B cell (primary cell): ENCODE data around the gene HJV. TPM values are rescaled to one million over a fixed set of nuclear protein-coding genes. Genes with fewer than 3 reads are reported as not detected.

ENCODE experiments used
- ATAC-seq: fragments of 200-7000 bp; cut with Tn5 transposase; one replicate; pipeline ENCODE4 v1.10.0; 2021; ENCODE audit warnings: low read depth, mild to moderate bottlenecking, moderate number of reproducible peaks, moderate library complexity
- CTCF ChIA-PET: fragments of 350-600 bp; sonication (Branson Sonifier 250); formaldehyde crosslinking; loops from one replicate; lab custom pipeline; 2021; ENCODE audit warnings: antibody characterized with exemption, inconsistent platforms; lab: Charles Lee
- POLR2A ChIA-PET: fragments of 350-600 bp; sonication (Branson Sonifier 250); formaldehyde crosslinking; loops from one replicate; lab custom pipeline; 2021; ENCODE audit warnings: antibody characterized with exemption; lab: Charles Lee
- DNase-seq: peaks from one replicate; pipeline ENCODE4 v3.0.0; 2013
- H2AFZ ChIP-seq: 2 replicates; pipeline ENCODE4 v1.6.1; 2012; ENCODE audit warnings: mild to moderate bottlenecking, low read depth, low read length; ENCODE audit not compliant: insufficient read depth, poor library complexity, severe bottlenecking
- H3K27ac ChIP-seq, 2 donors: 1 replicate in 1 of 2; 2 replicates in 1 of 2; pipeline ENCODE4 v1.5.1; 2012 to 2013; ENCODE audit warnings: low read length in 2 of 2, mild to moderate bottlenecking in 2 of 2, moderate library complexity in 1 of 2
- H3K27me3 ChIP-seq, 4 experiments: fragments of 200-600 bp in 1 of 4; sonication (generic) in 1 of 4; replicated peaks in 1 of 4; 1 replicate in 2 of 4; 2 replicates in 2 of 4; pipeline versions ENCODE4 v1.6.1 to v1.7.0; 2013 to 2016; ENCODE audit warnings: low read length in 3 of 4, mild to moderate bottlenecking in 2 of 4, mixed read lengths in 1 of 4, moderate library complexity in 1 of 4; ENCODE audit not compliant: insufficient read depth in 4 of 4, control insufficient read depth in 3 of 4; ENCODE audit errors: control extremely low read depth in 1 of 4
- H3K36me3 ChIP-seq, 2 experiments: replicated peaks in 1 of 2; 1 replicate in 1 of 2; 2 replicates in 1 of 2; pipeline versions ENCODE4 v1.6.1 to v1.7.1; 2013; ENCODE audit warnings: low read length in 1 of 2; ENCODE audit not compliant: insufficient read depth in 2 of 2, control insufficient read depth in 1 of 2; ENCODE audit errors: control extremely low read depth in 1 of 2, extremely low read depth in 1 of 2
- H3K4me1 ChIP-seq, 2 donors: fragments of 200-600 bp in 1 of 2; sonication (generic) in 1 of 2; 1 replicate in 1 of 2; 2 replicates in 1 of 2; pipeline versions ENCODE4 v1.5.1 to v1.6.1; 2013 to 2017; ENCODE audit warnings: low read length in 2 of 2; ENCODE audit not compliant: control insufficient read depth in 2 of 2, insufficient read depth in 2 of 2
- H3K4me2 ChIP-seq: replicated peaks from 2 replicates; pipeline ENCODE3; 2012; ENCODE audit warnings: mild to moderate bottlenecking, low read depth, low read length; ENCODE audit not compliant: poor library complexity, severe bottlenecking
- H3K4me3 ChIP-seq, 5 experiments: fragments of 200-600 bp in 1 of 5; sonication (generic) in 1 of 5; 1 replicate in 3 of 5; 2 replicates in 2 of 5; pipeline versions ENCODE4 v1.5.1 to v1.7.0; 2011 to 2016; ENCODE audit warnings: low read length in 4 of 5, mild to moderate bottlenecking in 4 of 5, low read depth in 2 of 5, control low read depth in 1 of 5, moderate library complexity in 1 of 5; ENCODE audit not compliant: insufficient read depth in 1 of 5; ENCODE audit errors: control extremely low read depth in 1 of 5, extremely low read depth in 1 of 5
- H3K79me2 ChIP-seq: fragments of 200-600 bp; sonication (generic); one replicate; pipeline ENCODE4 v1.6.0; 2016; ENCODE audit warnings: low read length; ENCODE audit not compliant: control insufficient read depth, insufficient read depth
- H3K9ac ChIP-seq: fragments of 200-600 bp; sonication (generic); 2 replicates; pipeline ENCODE4 v1.6.1; 2017; ENCODE audit warnings: mild to moderate bottlenecking, low read length, moderate library complexity
- H3K9me3 ChIP-seq, 3 donors: one replicate each; pipeline versions ENCODE4 v1.6.1 to v1.7.1; 2013; ENCODE audit warnings: low read length in 2 of 3; ENCODE audit not compliant: control insufficient read depth in 2 of 3, insufficient read depth in 1 of 3; ENCODE audit errors: control extremely low read depth in 1 of 3
- H4K20me1 ChIP-seq: 2 replicates; pipeline ENCODE4 v1.6.0; 2012; ENCODE audit warnings: mild to moderate bottlenecking, low read length; ENCODE audit not compliant: insufficient read depth, control insufficient read depth, poor library complexity, severe bottlenecking
- H3K27ac Mint-ChIP-seq: one replicate; pipeline ENCODE4 v1.8.0; 2021; ENCODE audit warnings: mixed read lengths
- H3K27me3 Mint-ChIP-seq: one replicate; pipeline ENCODE4 v1.8.0; 2021; ENCODE audit warnings: mixed read lengths
- H3K4me1 Mint-ChIP-seq: one replicate; pipeline ENCODE4 v1.8.0; 2021; ENCODE audit warnings: mixed read lengths
- H3K4me3 Mint-ChIP-seq: one replicate; pipeline ENCODE4 v1.8.0; 2021; ENCODE audit warnings: mixed read lengths
- H3K9me3 Mint-ChIP-seq: one replicate; pipeline ENCODE4 v1.8.0; 2022; ENCODE audit warnings: mixed read lengths; ENCODE audit not compliant: insufficient read depth
- CTCF ChIP-seq: fragments of 200-600 bp; IDR thresholded peaks from one replicate; pipeline ENCODE4 v1.8.0; 2022; ENCODE audit warnings: antibody characterized with exemption, mild to moderate bottlenecking
- EZH2 ChIP-seq: IDR thresholded peaks from 2 replicates; pipeline ENCODE4 v1.6.1; 2012; ENCODE audit warnings: borderline replicate concordance, low read depth, mild to moderate bottlenecking, moderate library complexity, low read length; ENCODE audit not compliant: insufficient read depth, poor library complexity, severe bottlenecking
- WGBS: methylation state at CpG from one replicate; pipeline ENCODE4 v1.1.5; 2013; ENCODE audit warnings: missing lambda C conversion rate; ENCODE audit not compliant: insufficient coverage; 5-methylcytosine and 5-hydroxymethylcytosine counted together
- intact Hi-C: fragments of 100-400 bp; cut with micrococcal nuclease; formaldehyde crosslinking; loops from one replicate; pipeline ENCODE4 v1.10.0; 2022
- polyA plus RNA-seq: library from polyadenylated mRNA; depleted of rRNA; stranded (reverse); fragments of >200 nt; gene quantifications from 2 replicates; pipeline ENCODE4 v1.2.3, GENCODE V29; 2012
- total RNA-seq, 2 donors: library from RNA; stranded (reverse); fragments of 120-200 nt in 1 of 2; gene quantifications; 1 replicate in 1 of 2; 2 replicates in 1 of 2; pipeline versions ENCODE4 v1.2.3 to v1.2.4, GENCODE V29; 2013 to 2022

Gene HJV
- total and polyA plus RNA-seq, 2 donors (not counting 1 experiment from before 2014, with no cell fraction given): not detected

GRCh38 chr1:145985129-145985501, 36.4 kb downstream of the HJV start:
- TF ChIP-seq CTCF: no peak
- TF ChIP-seq EZH2: no peak
- no CpG with 5 or more reads among the region's 2 CpGs for WGBS
- H2AFZ ChIP-seq: no peak overlapping the region
- H3K4me1 ChIP-seq: peaks cover 70% of the 10 kb centered on the region in 2 donors
- no peak for DNase-seq
- Mint-ChIP-seq H3K4me1 (peaks cover 71% of the 10 kb centered on the region), H3K4me3 (peak overlapping the region; percentile 49), H3K27ac (peak overlapping the region; percentile 93), H3K27me3 (no peaks in the 10 kb centered on the region), H3K9me3 (no peaks in the 10 kb centered on the region)
- ChIA-PET POLR2A (interaction anchor here (0.8 to 6.4 kb wide), 3 partner anchors 9 to 16 kb away, joined by 5 to 43 read pairs (median 6); partner anchors contain the start of gene TXNIP), CTCF (interaction anchor here (1.4 to 14.8 kb wide), 3 partner anchors 8 to 24 kb away, joined by 4 to 207 read pairs (median 135); partner anchors contain the start of gene TXNIP)
- H3K79me2 ChIP-seq: peaks cover 40% of the 10 kb centered on the region
- H3K9ac ChIP-seq: no peak overlapping the region
- H3K4me3 ChIP-seq: no peak overlapping the region
- no peaks in the 10 kb centered on the region for H3K9me3 ChIP-seq
- ATAC-seq: no peak
- intact Hi-C loops: no loop called here
- peak overlapping the region; percentile 4 for H3K4me2 ChIP-seq
- H3K36me3 ChIP-seq: no peaks in the 10 kb centered on the region
- no peaks in the 10 kb centered on the region for H4K20me1 ChIP-seq
- H3K27ac ChIP-seq: peak overlapping the region; percentile 41 to 43
- H3K27me3 ChIP-seq: no peaks in the 10 kb centered on the region

GRCh38 chr1:145983960-145984830, 37.3 kb downstream of the HJV start:
- Mint-ChIP-seq H3K27ac (peak overlapping the region; percentile 93), H3K9me3 (no peaks in the 10 kb centered on the region), H3K27me3 (no peaks in the 10 kb centered on the region), H3K4me1 (peaks cover 66% of the 10 kb centered on the region), H3K4me3 (peak overlapping the region; percentile 49)
- H3K79me2 ChIP-seq: peaks cover 40% of the 10 kb centered on the region
- WGBS: 54% methylated on average over 5 of the region's 12 CpGs
- peak overlapping the region; percentile 31 for H3K4me2 ChIP-seq
- TF ChIP-seq EZH2 (no peak), CTCF (no peak)
- H4K20me1 ChIP-seq: no peaks in the 10 kb centered on the region
- no peak overlapping the region for H2AFZ ChIP-seq
- peaks cover 79% of the 10 kb centered on the region in 2 donors for H3K4me1 ChIP-seq
- H3K4me3 ChIP-seq: no peak overlapping the region
- POLR2A ChIA-PET: interaction anchor here (0.8 to 6.4 kb wide), 4 partner anchors 10 to 19 kb away, joined by 3 to 43 read pairs (median 5); partner anchors contain the start of gene TXNIP
- H3K27ac ChIP-seq: peak overlapping the region; percentile 43 to 97
- no peaks in the 10 kb centered on the region for H3K36me3 ChIP-seq
- no peaks in the 10 kb centered on the region for H3K9me3 ChIP-seq
- H3K27me3 ChIP-seq: no peaks in the 10 kb centered on the region
- CTCF ChIA-PET: interaction anchor here (0.8 to 14.8 kb wide), 4 partner anchors 10 to 54 kb away, joined by 3 to 361 read pairs (median 171); partner anchors contain the start of gene TXNIP
- H3K9ac ChIP-seq: no peak overlapping the region
- ATAC-seq (no peak), DNase-seq (no peak)
- intact Hi-C loops: no loop called here
